ENCODE data around the gene TEX48.

TEX48 gene

GRCh38 chr9:114725930-114726329 lies 43.9 kb upstream of the TEX48 start:
- Histone ChIP-seq H3K4me1 (ENCODE audit: insufficient read depth, low read length, severe bottlenecking) (no peaks in the 10 kb centered on the region), H3K27me3 (ENCODE audit: insufficient read depth, low read length) (peaks cover 6% of the 10 kb centered on the region; the same call in 1 of the 2 replicates), H3K9ac (ENCODE audit: low read length) (no peak overlapping the region), H3K27ac (ENCODE audit: low read depth, low read length, poor library complexity, severe bottlenecking) (no peak overlapping the region), H3F3A (ENCODE audit: insufficient read depth, low read length) (no peaks in the 10 kb centered on the region), H3K4me2 (ENCODE audit: low read length) (no peak overlapping the region), H2AFZ (ENCODE audit: low read length) (no peak overlapping the region), H4K20me1 (ENCODE audit: insufficient read depth, low read length) (no peaks in the 10 kb centered on the region), H3K9me2 (ENCODE audit: low read depth, low read length) (no peaks in the 10 kb centered on the region), H3K79me2 (ENCODE audit: insufficient read depth, low read length) (no peaks in the 10 kb centered on the region), H3K36me3 (ENCODE audit: insufficient read depth, low read length) (no peaks in the 10 kb centered on the region), H3K4me3 (ENCODE audit: low read depth, low read length, poor library complexity, severe bottlenecking) (no peak overlapping the region), H3K9me3 (ENCODE audit: low read length) (no peaks in the 10 kb centered on the region)
- TF ChIP-seq CTCF (IDR thresholded peaks at IDR 0.05; ENCODE audit: low read length) (no peak), EZH2 (IDR thresholded peaks at IDR 0.05; ENCODE audit: borderline replicate concordance, low read length) (no peak)

- H3K27me3 ChIP-seq (ENCODE audit: insufficient read depth, low read length) = peaks cover 6% of the 10 kb centered on the region; the same call in 1 of the 2 replicates
- H3K4me2 ChIP-seq (ENCODE audit: low read length) = no peak overlapping the region
- no peaks in the 10 kb centered on the region for H3K36me3 ChIP-seq (ENCODE audit: insufficient read depth, low read length)
- no peaks in the 10 kb centered on the region for H3K9me2 ChIP-seq (ENCODE audit: low read depth, low read length)
- H3K79me2 ChIP-seq (ENCODE audit: insufficient read depth, low read length) = no peaks in the 10 kb centered on the region
- TF ChIP-seq EZH2 (IDR thresholded peaks at IDR 0.05; ENCODE audit: borderline replicate concordance, low read length) = no peak
- TF ChIP-seq CTCF (IDR thresholded peaks at IDR 0.05; ENCODE audit: low read length) = no peak
- H3K9me3 ChIP-seq (ENCODE audit: low read length) = no peaks in the 10 kb centered on the region
- H3K27ac ChIP-seq (ENCODE audit: low read depth, low read length, poor library complexity, severe bottlenecking) = no peak overlapping the region
- no peaks in the 10 kb centered on the region for H3K4me1 ChIP-seq (ENCODE audit: insufficient read depth, low read length, severe bottlenecking)
- no peak overlapping the region for H3K4me3 ChIP-seq (ENCODE audit: low read depth, low read length, poor library complexity, severe bottlenecking)
- no peak overlapping the region for H3K9ac ChIP-seq (ENCODE audit: low read length)
- no peaks in the 10 kb centered on the region for H4K20me1 ChIP-seq (ENCODE audit: insufficient read depth, low read length)
- H2AFZ ChIP-seq (ENCODE audit: low read length) = no peak overlapping the region
- H3F3A ChIP-seq (ENCODE audit: insufficient read depth, low read length) = no peaks in the 10 kb centered on the region
Measured at GRCh38 chr9:114724744-114725143, 42.8 kb upstream of the TEX48 start.

GRCh38 chr9:114723931-114724330 lies 41.9 kb upstream of the TEX48 start:
- H3F3A ChIP-seq (ENCODE audit: insufficient read depth, low read length) = no peaks in the 10 kb centered on the region
- H3K27ac ChIP-seq (ENCODE audit: low read depth, low read length, poor library complexity, severe bottlenecking) = no peak overlapping the region
- H3K9me3 ChIP-seq (ENCODE audit: low read length) = no peaks in the 10 kb centered on the region
- H3K27me3 ChIP-seq (ENCODE audit: insufficient read depth, low read length) = peaks cover 10% of the 10 kb centered on the region; the same call in 1 of the 2 replicates
- no peaks in the 10 kb centered on the region for H3K79me2 ChIP-seq (ENCODE audit: insufficient read depth, low read length)
- H3K36me3 ChIP-seq (ENCODE audit: insufficient read depth, low read length) = no peaks in the 10 kb centered on the region
- H4K20me1 ChIP-seq (ENCODE audit: insufficient read depth, low read length) = no peaks in the 10 kb centered on the region
- H3K9ac ChIP-seq (ENCODE audit: low read length) = no peak overlapping the region
- no peak overlapping the region for H2AFZ ChIP-seq (ENCODE audit: low read length)
- no peak overlapping the region for H3K4me2 ChIP-seq (ENCODE audit: low read length)
- H3K9me2 ChIP-seq (ENCODE audit: low read depth, low read length) = no peaks in the 10 kb centered on the region
- no peak overlapping the region for H3K4me3 ChIP-seq (ENCODE audit: low read depth, low read length, poor library complexity, severe bottlenecking)
- no peaks in the 10 kb centered on the region for H3K4me1 ChIP-seq (ENCODE audit: insufficient read depth, low read length, severe bottlenecking)
- TF ChIP-seq CTCF (IDR thresholded peaks at IDR 0.05; ENCODE audit: low read length) (no peak), EZH2 (IDR thresholded peaks at IDR 0.05; ENCODE audit: borderline replicate concordance, low read length) (no peak)

All from OCI-LY1 (cell line).